ENCODE results near the gene ATG4A. TPM values are rescaled to one million over a fixed set of nuclear protein-coding genes. Genes with fewer than 3 reads are reported as not detected.

Gene ATG4A
- total RNA-seq, 2 donors from 2014 or later = 18.8 to 24.9 TPM

DNA sequence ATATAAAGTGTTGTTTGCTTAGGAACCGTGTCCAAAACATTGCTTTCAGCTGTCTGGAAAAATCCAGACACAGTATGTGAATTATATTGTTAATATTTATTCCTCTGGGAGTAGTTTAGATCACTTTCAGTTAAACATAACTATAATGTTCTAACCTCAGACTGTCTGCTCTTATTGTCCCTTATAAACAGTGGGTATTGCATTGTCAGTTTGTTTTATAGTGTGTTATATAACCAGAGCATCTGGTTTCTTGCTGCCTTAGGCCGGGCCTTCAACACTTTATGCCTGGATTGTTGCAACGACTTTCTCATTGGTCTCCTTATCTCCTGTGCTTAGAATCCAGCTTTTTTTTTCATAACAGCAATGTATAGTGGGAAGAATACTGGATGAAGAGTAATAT, 26.4 kb downstream of the ATG4A start:
- no peaks in the 10 kb centered on the region for H3K4me1 ChIP-seq (ENCODE audit: control insufficient read depth in 1 of 2, low read depth in 2 of 2)
- H3K27ac ChIP-seq = no peak overlapping the region
- H3K9me3 ChIP-seq = no peaks in the 10 kb centered on the region
- H3K4me3 ChIP-seq = no peak overlapping the region
- DNase-seq (ENCODE audit: low spot score) (no peak), ATAC-seq (ENCODE audit: insufficient number of reproducible peaks, low FRiP score, low read depth) (no peak)
- no peaks in the 10 kb centered on the region for H3K36me3 ChIP-seq
- no peak for TF ChIP-seq CTCF (IDR thresholded peaks at IDR 0.05)
- no peaks in the 10 kb centered on the region for H3K27me3 ChIP-seq (replicated peaks; ENCODE audit: insufficient read depth)

- no peaks in the 10 kb centered on the region for H3K4me1 ChIP-seq (ENCODE audit: control insufficient read depth in 1 of 2, low read depth in 2 of 2)
- DNase-seq (ENCODE audit: low spot score) (no peak), ATAC-seq (ENCODE audit: insufficient number of reproducible peaks, low FRiP score, low read depth) (no peak)
- H3K9me3 ChIP-seq = no peaks in the 10 kb centered on the region
- H3K27ac ChIP-seq = no peak overlapping the region
- TF ChIP-seq CTCF (IDR thresholded peaks at IDR 0.05) = no peak
- no peaks in the 10 kb centered on the region for H3K36me3 ChIP-seq
- no peak overlapping the region for H3K4me3 ChIP-seq
- H3K27me3 ChIP-seq (replicated peaks; ENCODE audit: insufficient read depth) = no peaks in the 10 kb centered on the region
Measured at GRCh38 chrX:108121291-108121690, 29.7 kb downstream of the ATG4A start.

GRCh38 chrX:108122748-108123147, 31.2 kb downstream of the ATG4A start:
- no peak for TF ChIP-seq CTCF (IDR thresholded peaks at IDR 0.05)
- H3K4me1 ChIP-seq (ENCODE audit: control insufficient read depth in 1 of 2, low read depth in 2 of 2) = no peaks in the 10 kb centered on the region
- no peak overlapping the region for H3K27ac ChIP-seq
- H3K9me3 ChIP-seq = no peaks in the 10 kb centered on the region
- ATAC-seq (ENCODE audit: insufficient number of reproducible peaks, low FRiP score, low read depth) (no peak), DNase-seq (ENCODE audit: low spot score) (no peak)
- no peaks in the 10 kb centered on the region for H3K27me3 ChIP-seq (replicated peaks; ENCODE audit: insufficient read depth)
- H3K36me3 ChIP-seq = no peaks in the 10 kb centered on the region
- H3K4me3 ChIP-seq = no peak overlapping the region

DNA sequence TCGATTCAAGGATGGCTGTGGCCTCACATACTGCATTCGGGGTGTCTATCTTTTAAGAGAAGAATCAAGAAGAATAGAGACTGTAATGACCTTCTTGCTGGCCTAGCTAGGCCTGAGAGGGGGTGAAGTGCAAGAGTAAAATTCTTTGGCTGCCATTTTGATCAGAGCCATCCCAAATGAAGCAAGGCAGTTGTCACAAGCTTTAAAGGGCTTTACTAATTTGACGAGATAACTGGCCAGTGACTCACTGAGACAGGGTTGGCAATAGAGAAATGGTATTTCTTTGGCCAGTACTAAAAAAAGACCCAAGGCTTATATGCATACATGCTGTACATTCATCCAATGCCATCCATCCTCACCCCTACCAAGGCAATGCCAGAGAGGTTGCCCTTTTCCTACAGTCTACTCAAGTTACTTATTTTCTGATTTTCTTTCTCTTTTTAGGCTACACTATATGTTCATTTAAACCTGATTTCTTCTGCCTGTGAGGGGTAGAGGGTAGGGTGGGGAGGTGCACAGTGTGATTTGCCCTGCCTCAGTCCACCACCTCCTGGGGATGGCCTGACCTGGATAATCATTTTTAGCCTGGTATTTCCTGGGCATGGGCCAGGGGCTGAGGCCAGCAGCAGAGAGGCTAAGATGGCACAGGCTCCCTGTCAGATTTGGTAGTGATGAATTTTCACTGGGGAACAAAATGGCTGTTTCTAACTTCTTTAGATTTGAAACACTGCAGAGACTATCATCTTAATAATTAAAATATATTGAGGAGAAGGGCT, 32.2 kb downstream of the ATG4A start:
- Histone ChIP-seq H3K9me3 (no peaks in the 10 kb centered on the region), H3K4me3 (no peak overlapping the region), H3K4me1 (ENCODE audit: control insufficient read depth in 1 of 2, low read depth in 2 of 2) (no peaks in the 10 kb centered on the region), H3K27me3 (replicated peaks; ENCODE audit: insufficient read depth) (no peaks in the 10 kb centered on the region), H3K36me3 (no peaks in the 10 kb centered on the region), H3K27ac (no peak overlapping the region)
- DNase-seq (ENCODE audit: low spot score) (no peak), ATAC-seq (ENCODE audit: insufficient number of reproducible peaks, low FRiP score, low read depth) (no peak)
- no peak for TF ChIP-seq CTCF (IDR thresholded peaks at IDR 0.05)

DNA sequence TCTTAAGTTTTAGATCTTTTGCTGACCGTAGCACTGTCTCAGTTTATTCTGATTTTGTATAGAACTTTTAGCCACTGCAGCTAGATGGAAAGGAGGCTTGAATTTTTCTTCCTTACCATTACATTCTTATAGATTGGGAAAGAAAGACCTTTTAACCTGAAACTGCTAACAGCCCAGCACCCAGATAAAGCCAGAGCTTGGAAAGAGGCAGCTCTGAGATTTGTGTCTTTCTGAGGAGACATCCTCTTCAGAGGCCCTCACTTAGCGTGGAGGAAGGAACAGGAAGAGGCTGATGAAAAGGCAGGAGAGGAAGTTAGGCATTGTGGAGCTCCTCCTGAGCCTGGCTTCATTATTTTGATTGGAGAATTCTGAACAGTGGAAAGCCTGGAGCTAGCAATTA, 35.1 kb downstream of the ATG4A start:
- ATAC-seq (ENCODE audit: insufficient number of reproducible peaks, low FRiP score, low read depth) (no peak), DNase-seq (ENCODE audit: low spot score) (no peak)
- H3K4me1 ChIP-seq (ENCODE audit: control insufficient read depth in 1 of 2, low read depth in 2 of 2) = no peaks in the 10 kb centered on the region
- H3K27me3 ChIP-seq (replicated peaks; ENCODE audit: insufficient read depth) = no peaks in the 10 kb centered on the region
- no peak overlapping the region for H3K27ac ChIP-seq
- TF ChIP-seq CTCF (IDR thresholded peaks at IDR 0.05) = no peak
- no peaks in the 10 kb centered on the region for H3K36me3 ChIP-seq
- no peak overlapping the region for H3K4me3 ChIP-seq
- no peaks in the 10 kb centered on the region for H3K9me3 ChIP-seq
